Measurements from ENCODE around the gene COL27A1. TPM values are rescaled to one million over a fixed set of nuclear protein-coding genes. Genes with fewer than 3 reads are reported as not detected.
A peak's percentile ranks its signal among the peaks of the same experiment; 100 is the strongest.
"Not testable (repeated sequence)": the region's sequence is repeated elsewhere in the genome, so short reads cannot be mapped to it uniquely, and the experiment has no call there.

COL27A1 gene
- total RNA-seq, 2 experiments from 2014 or later = 11.4 to 12.2 TPM

DNA sequence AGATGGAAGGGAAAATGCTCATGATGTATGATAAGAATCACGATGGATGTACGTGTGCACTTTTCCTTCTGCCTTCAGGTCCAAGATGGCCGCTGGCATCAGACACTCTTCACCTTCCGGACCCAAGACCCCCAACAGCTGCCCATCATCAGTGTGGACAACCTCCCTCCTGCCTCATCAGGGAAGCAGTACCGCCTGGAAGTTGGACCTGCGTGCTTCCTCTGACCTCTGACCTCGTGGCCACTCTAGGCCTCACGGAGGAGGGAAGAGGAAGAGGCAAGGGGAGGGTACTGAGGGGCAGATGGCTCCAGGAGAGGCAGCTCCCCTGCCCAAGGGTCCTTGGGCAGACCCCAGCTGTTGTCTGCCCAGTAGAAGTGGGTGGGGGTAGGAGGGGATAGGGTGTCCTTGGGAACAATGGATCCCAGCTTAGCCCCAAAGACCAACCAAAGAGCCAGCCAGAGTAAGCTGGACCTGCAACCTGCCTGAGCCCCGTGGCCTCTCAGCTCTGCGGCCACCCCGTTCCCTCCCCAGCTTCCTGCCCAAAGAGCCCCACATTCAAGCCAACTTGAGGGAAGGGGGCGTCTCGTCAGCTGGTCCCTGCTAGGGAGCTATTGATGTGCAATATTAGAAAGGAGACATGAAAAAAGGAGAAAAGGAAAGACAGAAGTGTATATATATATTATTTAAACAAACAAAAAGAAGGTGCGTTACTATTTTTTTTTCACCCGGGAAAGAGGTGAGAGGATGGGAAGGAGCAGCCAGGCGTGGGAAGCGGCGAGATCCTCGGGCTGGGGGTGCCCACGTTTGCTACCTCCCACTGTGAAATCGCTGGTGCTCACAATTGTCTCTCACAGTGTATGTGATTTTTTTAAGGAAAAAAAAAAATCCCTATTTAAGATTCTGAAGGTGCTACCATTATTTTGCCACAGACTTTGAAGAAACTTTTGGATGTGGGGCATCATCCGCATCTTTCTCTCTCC lies 155.4 kb downstream of the COL27A1 start:
- Mint-ChIP-seq H3K27me3 (no peaks in the 10 kb centered on the region), H3K4me3 (no peak overlapping the region), H3K4me1 (peaks cover under 1% of the 10 kb centered on the region), H3K36me3 (no peaks in the 10 kb centered on the region), H3K9me3 (no peaks in the 10 kb centered on the region), H3K27ac (no peak overlapping the region)
- DNase-seq = no peak

DNA sequence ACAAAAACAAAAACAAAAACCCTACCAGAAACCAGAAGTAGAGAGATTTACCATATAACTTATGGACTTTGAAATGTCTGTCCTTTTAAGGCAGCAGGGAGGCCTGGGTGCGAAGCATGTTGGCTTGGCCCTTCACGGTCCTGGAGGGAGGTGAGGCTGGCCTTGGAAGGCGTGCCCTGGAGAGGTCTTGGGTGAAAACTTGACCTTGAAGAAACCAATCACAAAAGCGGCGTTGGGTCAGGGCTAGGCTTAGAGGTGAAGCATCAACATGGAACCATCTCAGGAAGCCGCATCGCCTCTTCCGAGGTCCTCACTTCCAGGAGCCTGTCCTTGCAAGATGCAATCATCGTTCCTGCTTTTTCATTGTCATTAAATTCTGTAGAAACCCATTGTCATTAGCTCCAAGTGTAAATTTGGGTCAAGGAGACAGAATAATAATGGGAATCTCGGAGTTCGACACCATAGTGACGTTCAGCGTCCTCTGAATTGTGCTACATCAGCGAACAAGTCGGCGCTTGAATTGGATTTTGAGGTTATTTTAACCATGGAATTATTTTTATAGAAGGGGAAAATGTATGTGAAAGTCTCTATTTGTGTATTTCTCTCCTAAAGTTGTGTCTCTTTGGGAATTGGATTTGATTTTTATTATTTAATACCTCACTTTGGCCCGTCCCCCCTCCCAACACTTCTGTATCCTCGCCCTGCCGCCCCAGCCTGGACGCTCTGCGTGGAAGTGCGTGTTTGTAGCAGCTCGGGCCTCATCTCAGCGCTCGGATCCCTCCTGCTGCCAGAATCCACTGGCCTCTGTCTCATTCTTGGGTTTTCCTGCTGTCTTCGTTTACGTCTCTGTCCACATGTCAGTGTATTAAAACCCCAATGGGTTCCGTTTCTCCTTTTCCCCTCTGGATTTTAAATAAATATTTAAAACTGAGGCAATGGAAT lies 156.5 kb downstream of the COL27A1 start:
- Mint-ChIP-seq H3K27me3 (no peaks in the 10 kb centered on the region), H3K4me3 (no peak overlapping the region), H3K4me1 (no peaks in the 10 kb centered on the region), H3K36me3 (no peaks in the 10 kb centered on the region), H3K9me3 (no peaks in the 10 kb centered on the region), H3K27ac (no peak overlapping the region)
- DNase-seq = no peak

GRCh38 chr9:114312513-114312875 lies 157.2 kb downstream of the COL27A1 start:
- H3K4me1 Mint-ChIP-seq = no peaks in the 10 kb centered on the region
- H3K36me3 Mint-ChIP-seq = no peaks in the 10 kb centered on the region
- no peaks in the 10 kb centered on the region for H3K27me3 Mint-ChIP-seq
- H3K4me3 Mint-ChIP-seq = no peak overlapping the region
- no peaks in the 10 kb centered on the region for H3K9me3 Mint-ChIP-seq
- H3K27ac Mint-ChIP-seq = no peak overlapping the region
- no peak for DNase-seq

DNA sequence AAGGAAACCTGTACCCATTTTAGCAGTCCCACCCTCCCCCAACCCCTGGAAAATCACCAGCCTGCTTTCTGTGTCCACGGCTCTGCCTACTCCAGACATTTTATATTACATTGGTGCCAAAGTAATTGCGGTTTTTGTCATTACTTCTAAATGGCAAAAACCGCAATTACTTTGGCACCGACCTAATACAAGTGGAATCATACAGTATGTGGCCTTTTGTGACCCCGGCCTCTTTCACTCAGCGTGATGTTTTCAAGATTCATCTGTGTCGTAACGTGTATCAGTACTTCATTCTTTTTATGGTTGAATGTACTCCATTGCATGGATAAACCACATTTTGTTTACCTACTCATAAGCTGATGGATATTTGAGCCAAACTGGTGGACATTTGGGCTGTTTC lies 157.8 kb downstream of the COL27A1 start:
- H3K4me1 Mint-ChIP-seq = peaks cover 4% of the 10 kb centered on the region
- no peak for DNase-seq
- no peak overlapping the region for H3K4me3 Mint-ChIP-seq
- H3K9me3 Mint-ChIP-seq = no peaks in the 10 kb centered on the region
- H3K27me3 Mint-ChIP-seq = no peaks in the 10 kb centered on the region
- H3K36me3 Mint-ChIP-seq = no peaks in the 10 kb centered on the region
- no peak overlapping the region for H3K27ac Mint-ChIP-seq

DNA sequence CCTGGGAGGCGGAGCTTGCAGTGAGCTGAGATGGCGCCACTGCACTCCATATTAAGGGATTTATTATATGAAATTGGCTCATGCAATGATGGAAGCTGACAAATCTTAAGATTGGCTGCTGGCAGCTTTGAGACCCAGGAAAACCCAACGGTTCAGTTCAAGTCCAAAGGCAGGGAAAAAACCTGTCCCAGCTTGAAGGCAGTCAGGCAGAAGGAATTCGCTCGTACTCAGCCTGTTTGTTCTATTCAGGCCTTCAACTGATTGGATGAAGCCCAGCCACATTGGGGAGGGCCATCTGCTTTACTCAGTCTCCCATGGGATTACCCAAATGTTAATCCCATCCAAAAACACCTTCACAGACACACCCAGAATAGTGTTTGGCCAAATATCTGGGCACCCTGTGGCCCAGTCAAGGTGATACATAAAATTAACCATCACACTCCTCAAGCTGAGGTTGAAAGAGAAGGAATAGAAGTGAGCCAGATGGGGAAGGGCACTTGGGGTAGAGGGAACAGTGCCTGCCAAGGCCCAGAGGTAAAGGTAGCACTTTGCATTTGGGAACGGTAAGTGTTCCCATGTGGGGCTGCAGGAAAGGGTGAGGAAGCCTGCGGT lies 159.0 kb downstream of the COL27A1 start:
- no peaks in the 10 kb centered on the region for H3K27me3 Mint-ChIP-seq
- H3K36me3 Mint-ChIP-seq = no peaks in the 10 kb centered on the region
- no peaks in the 10 kb centered on the region for H3K9me3 Mint-ChIP-seq
- no peak overlapping the region for H3K4me3 Mint-ChIP-seq
- no peak for DNase-seq
- no peak overlapping the region for H3K27ac Mint-ChIP-seq
- peaks cover 4% of the 10 kb centered on the region for H3K4me1 Mint-ChIP-seq

- H3K4me1 Mint-ChIP-seq = peaks cover 4% of the 10 kb centered on the region
Observed at GRCh38 chr9:114314881-114315722, 159.8 kb downstream of the COL27A1 start.

GRCh38 chr9:114315723-114316363 lies 160.5 kb downstream of the COL27A1 start:
- DNase-seq = no peak

More at GRCh38 chr9:114314881-114315722, 159.8 kb downstream of the COL27A1 start:
- Mint-ChIP-seq H3K4me3 (no peak overlapping the region), H3K36me3 (no peaks in the 10 kb centered on the region), H3K27ac (no peak overlapping the region), H3K27me3 (no peaks in the 10 kb centered on the region), H3K9me3 (no peaks in the 10 kb centered on the region)
- no peak for DNase-seq

GRCh38 chr9:114316605-114317230 lies 161.4 kb downstream of the COL27A1 start:
- Mint-ChIP-seq H3K27ac (no peak overlapping the region), H3K9me3 (no peaks in the 10 kb centered on the region), H3K27me3 (no peaks in the 10 kb centered on the region)

More at GRCh38 chr9:114315723-114316363, 160.5 kb downstream of the COL27A1 start:
- no peak overlapping the region for H3K4me3 Mint-ChIP-seq
- H3K4me1 Mint-ChIP-seq = peaks cover 4% of the 10 kb centered on the region
- no peaks in the 10 kb centered on the region for H3K9me3 Mint-ChIP-seq
- H3K36me3 Mint-ChIP-seq = no peaks in the 10 kb centered on the region
- no peaks in the 10 kb centered on the region for H3K27me3 Mint-ChIP-seq
- H3K27ac Mint-ChIP-seq = no peak overlapping the region

GRCh38 chr9:114317665-114318357 lies 162.5 kb downstream of the COL27A1 start:
- Mint-ChIP-seq H3K4me3 (no peak overlapping the region), H3K9me3 (no peaks in the 10 kb centered on the region), H3K27me3 (no peaks in the 10 kb centered on the region), H3K27ac (peak overlapping the region; percentile 77), H3K4me1 (peaks cover 4% of the 10 kb centered on the region), H3K36me3 (no peaks in the 10 kb centered on the region)
- DNase-seq = no peak

More at GRCh38 chr9:114316605-114317230, 161.4 kb downstream of the COL27A1 start:
- Mint-ChIP-seq H3K4me3 (no peak overlapping the region), H3K4me1 (peaks cover 4% of the 10 kb centered on the region), H3K36me3 (no peaks in the 10 kb centered on the region)
- DNase-seq = no peak

DNA sequence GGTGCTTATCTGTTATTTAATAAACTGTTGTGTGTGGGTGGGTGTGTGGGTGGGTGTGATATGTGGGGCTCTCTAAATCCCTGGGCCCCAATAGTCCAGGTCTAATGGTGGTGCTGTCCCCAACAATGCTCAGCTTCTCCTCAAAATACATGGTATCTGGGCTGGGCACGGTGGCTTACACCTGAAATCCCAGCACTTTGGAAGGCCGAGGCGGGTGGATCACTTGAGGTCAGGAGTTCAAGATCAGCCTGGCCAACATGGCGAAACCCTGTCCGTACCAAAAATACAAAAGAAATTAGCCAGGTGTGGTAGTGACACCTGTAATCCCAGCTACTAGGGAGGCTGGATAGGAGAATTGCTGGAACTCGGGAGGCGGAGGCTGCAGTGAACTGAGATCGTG lies 163.1 kb downstream of the COL27A1 start:
- Mint-ChIP-seq H3K4me1 (peaks cover 4% of the 10 kb centered on the region), H3K27me3 (no peaks in the 10 kb centered on the region), H3K36me3 (no peaks in the 10 kb centered on the region), H3K27ac (peak overlapping the region; percentile 77), H3K4me3 (no peak overlapping the region), H3K9me3 (no peaks in the 10 kb centered on the region)
- no peak for DNase-seq

GRCh38 chr9:114319147-114319546 lies 163.8 kb downstream of the COL27A1 start:
- Mint-ChIP-seq H3K9me3 (no peaks in the 10 kb centered on the region), H3K27ac (no peak overlapping the region), H3K4me3 (no peak overlapping the region), H3K27me3 (no peaks in the 10 kb centered on the region), H3K36me3 (no peaks in the 10 kb centered on the region), H3K4me1 (peaks cover 4% of the 10 kb centered on the region)
- no peak for DNase-seq

DNA sequence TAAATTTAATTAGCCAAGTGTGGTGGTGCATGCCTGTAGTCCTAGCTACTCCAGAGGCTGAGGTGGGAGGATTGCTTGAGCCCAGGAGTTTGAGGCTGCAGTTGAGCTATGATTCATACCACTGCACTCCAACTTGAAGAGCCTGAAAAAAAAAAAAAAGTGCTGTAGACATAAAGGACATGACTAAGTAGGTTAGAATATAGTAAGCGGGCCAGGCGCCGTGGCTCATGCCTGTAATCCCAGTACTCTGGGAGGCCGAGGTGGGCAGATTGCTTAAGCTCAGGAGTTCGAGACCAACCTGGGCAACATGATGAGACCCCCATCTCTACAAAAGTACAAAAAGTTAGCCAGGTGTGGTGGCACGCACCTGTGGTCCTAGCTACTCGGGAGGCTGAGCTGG lies 165.4 kb downstream of the COL27A1 start:
- DNase-seq, H3K9me3 Mint-ChIP-seq: not testable (repeated sequence)

DNA sequence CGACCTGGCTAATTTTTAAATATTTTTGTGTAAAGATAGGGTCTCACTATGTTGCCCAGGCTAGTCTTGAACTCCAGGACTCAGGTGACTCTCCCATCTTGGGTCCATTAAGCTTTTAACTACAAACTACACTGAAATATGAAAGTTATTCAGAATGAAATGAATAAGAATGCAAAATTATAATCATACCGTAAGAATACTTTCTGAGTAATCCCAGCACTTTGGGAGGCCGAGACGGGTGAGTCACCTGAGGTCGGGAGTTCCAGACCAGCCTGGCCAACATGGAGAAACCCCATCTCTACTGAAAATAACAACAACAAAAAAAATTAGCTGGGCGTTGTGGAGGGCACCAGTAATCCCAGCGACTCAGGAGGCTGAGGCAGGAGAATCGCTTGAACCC lies 166.4 kb downstream of the COL27A1 start:
- H3K27me3 Mint-ChIP-seq = no peaks in the 10 kb centered on the region
- H3K4me3 Mint-ChIP-seq = no peak overlapping the region
- DNase-seq = no peak
- H3K9me3 Mint-ChIP-seq = no peaks in the 10 kb centered on the region
- H3K4me1 Mint-ChIP-seq = peaks cover 4% of the 10 kb centered on the region
- no peaks in the 10 kb centered on the region for H3K36me3 Mint-ChIP-seq
- no peak overlapping the region for H3K27ac Mint-ChIP-seq

More for the DNA sequence above, 165.4 kb downstream of the COL27A1 start:
- H3K4me1 Mint-ChIP-seq, H3K4me3 Mint-ChIP-seq, H3K27ac Mint-ChIP-seq, H3K36me3 Mint-ChIP-seq, H3K27me3 Mint-ChIP-seq: not testable (repeated sequence)
